HG02840 (cell line): ENCODE measurements around the gene AP1S1.

Experiments used
- ATAC-seq: cut with Tn5 transposase; IDR thresholded peaks from one replicate; pipeline ENCODE4 v1.9.1; 2021; ENCODE audit warnings: mild to moderate bottlenecking, moderate library complexity, moderate number of reproducible peaks; ENCODE audit not compliant: unreplicated experiment, low FRiP score

The AP1S1 gene

DNA sequence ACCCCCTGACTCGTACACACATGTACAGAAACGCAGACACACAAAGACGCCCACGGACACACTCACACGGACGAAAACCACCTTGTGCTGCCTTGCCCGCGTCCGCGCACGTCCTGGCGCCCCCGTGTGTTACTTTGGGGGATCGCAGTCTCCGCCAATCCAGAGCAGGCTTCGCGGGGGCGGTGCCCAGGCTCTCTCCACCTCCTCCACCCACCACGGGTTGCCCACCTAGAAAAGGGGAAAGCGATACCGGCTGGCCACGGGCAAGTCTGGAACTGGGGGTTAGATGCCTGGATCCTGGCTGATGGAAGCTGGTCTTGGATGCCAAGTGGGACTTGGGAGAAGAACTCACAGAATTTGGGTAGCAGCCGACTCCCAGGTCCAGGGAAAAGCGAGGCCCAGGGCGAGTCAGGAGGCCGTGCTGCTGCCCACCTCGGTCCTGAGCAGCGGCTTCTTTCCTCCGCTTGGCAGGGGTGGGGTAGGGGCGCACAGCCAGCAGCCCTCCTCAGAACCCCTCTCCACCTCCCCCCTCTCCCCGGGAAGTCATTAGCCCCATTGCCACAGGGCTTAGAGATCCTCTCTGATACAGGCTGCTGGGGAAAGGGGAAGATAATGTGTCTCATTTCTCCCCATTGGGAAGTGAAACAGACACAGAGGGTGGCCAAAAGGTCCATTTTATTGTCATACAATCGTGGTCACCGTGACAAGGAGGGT is 15.7 kb downstream of the AP1S1 start:
- no peak for ATAC-seq

DNA sequence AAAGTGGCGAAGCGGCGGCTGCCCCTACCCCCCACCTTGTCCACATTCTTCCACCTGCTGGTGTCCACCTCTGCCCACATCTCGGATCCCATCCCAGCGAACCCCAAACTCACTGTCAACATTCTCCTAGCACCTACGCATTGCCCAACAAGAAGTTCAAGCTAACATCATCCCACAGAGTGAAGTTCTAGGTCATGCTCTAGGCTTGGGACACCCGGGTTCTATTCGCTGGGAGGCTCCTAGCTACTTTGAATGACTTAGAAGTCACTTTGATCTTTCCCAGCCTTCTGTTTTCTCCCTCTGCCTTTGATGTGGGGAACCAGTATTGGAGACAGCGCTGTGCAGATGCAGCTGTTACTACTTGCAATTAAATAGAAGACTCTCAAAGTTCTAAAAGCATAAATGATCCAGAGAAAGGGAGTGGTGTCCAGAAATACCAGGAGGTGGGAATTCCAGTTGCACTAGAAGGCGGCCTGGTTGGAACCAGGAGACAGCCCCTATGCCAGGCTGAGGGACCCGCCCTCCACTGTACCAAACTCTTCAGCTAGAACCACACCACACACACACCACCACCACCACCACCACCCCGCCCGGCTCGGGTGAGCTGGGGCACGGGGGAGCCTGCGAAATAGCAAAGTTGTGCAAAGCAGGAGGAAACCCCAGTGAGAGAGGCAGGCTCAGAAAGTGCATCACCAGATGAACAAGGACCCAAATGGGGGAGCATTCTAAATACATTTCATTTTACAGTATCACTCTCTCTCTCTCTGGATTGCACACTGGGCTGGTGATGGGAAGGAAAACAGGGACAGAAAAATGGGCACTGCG is 16.6 kb downstream of the AP1S1 start:
- ATAC-seq: no peak

DNA sequence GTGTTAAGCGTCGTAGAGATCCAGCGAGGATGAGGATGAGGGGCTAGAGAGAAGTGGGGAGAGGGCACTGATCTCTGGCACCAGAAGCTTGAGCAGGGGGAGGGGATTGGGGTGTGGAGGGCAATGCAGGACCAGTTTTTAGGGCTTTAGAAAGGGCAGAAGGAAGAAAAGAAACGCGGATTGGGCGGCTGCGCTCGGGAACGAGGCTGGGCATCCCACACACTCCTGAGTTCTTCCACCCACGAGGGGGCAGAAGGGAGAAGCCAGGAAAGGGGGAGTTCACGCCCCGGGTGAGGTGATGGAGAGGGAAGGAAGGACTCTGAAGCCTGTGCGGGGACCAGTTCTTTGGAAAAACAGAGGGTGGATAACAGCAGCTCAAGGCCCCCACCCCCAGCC is 17.2 kb downstream of the AP1S1 start:
- ATAC-seq: no peak

DNA sequence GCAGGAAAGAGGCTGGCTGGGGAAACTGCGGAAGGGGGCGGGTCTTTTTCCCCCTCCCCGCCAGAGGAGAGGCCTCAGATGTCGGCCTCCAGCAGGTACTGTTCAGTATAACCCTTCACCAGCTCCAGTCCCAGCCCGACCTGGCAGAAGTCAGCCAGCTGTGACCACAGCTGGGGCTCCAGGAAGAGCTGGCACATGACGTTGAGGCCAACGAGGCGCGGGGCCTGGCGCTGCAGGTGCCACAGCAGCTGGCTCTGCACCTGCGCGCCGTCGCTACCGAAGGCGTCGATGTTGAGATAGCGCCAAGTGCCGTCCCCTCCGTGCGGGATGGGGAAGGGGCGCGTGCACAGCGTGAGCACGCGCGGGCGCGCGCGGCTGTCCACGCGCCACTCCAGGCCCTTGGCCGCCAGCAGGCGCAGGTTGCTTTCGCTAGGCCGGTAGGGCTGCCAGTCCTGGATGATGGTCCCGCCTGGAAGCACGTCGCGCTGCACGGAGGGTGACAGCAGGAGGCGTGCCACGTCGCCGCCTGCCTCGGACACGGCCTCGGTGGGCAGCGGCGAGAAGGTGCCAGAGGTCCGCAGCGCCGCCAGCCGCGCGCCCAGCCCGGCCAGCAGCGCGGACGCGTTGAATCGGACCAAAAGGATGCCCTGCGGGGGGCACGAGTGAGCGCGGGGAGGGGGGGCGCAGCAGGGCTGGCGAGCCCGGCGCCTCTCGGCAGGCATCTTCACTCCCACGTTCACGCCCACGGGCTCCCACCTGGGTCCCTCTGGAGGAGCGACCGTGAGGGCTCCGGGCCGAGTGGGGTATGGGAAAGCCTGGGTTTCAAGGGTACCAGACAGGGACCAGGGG is 18.0 kb downstream of the AP1S1 start:
- ATAC-seq: no peak

DNA sequence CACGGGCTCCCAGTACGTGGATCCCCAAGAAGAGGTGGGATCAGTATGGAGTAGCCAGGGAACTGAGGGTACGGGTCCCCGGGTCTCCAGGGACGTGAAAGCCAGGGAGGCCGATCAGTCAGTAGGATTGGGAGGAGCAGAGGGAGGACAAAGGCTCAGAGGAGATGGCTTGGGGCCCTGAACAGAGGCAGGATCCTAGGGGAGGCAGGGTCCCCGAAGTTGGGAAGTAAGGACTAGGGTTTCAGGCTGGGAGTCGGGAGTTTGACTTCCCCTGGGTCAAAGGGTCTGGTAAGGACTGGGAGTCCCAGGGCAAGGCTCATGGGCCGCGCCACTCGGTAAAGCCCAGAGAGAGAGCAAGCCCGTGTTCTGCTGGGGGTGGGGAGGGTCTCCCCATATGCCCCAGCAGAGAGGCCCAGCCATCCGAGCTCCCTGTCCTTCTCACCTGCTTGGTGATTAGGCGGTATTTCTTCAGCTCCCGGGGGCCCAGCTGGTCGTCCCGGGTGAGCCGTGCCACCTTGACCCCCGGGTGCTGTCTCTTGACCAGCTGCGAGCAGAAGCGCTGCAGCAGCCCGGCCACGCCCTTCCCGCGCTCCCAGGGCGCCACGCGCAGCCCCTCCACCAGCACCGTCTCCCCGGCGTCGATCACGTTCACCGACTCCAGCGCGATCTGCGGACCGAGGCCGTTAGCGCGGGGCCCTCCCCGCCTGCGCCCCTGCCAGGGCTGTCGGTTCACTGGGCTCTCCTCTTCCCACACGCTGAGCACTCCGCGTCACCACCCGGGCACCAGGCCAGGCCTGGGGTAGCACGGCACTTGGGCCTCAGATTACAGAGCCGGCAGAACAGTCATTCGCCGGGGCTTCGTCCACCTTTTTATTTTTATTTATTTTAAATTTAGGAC is 18.8 kb downstream of the AP1S1 start:
- ATAC-seq: no peak

DNA sequence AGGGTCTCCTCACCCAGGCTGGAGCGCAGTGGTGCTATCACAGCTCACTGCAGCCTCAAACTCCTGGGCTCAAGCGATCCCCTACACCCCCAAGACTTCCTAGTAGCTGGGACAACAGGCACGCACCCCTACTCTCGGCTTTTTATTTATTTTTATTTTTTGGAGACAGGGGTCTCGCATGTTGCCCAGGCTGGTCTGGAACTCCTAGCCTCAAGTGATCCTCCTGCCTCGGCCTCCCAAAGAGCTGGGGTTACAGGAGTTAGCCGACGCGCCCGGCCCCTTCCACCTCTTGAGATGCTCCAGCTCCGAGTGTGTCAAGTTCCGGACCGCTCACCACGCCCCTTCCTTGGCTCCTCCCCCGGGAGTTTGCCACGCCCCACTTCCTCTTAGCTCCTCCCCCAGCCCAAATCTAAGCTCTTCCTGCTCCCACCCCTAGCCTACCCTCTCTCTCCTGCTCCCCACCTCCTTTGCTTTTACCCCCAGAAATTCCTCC is 19.5 kb downstream of the AP1S1 start:
- no peak for ATAC-seq

DNA sequence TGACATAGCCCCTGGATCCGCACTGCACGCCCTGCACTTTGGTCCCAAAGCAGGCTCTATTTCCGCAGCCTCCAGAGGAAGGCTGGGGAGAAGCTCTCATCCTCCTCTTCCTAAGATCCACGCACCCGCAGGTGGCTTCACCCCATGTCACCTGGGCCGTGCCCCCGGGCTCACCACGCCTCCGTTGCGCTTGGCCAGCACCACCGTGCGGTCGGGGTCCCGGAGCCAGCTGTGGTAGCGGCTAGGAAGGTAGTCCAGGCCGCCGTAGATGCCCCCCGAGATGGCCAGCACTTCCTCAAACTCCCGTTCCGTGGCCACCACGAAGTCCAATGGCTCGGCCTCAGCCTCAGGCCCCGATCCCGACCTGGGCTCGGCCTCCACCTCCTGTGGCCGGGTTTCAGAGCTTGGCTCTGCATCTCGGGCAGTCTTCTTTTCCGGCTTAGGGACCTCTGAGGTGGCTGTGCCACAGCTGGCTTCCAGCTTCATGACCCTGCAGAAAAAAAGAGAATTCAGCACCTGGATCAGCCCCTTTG is 20.1 kb downstream of the AP1S1 start:
- ATAC-seq: no peak

DNA sequence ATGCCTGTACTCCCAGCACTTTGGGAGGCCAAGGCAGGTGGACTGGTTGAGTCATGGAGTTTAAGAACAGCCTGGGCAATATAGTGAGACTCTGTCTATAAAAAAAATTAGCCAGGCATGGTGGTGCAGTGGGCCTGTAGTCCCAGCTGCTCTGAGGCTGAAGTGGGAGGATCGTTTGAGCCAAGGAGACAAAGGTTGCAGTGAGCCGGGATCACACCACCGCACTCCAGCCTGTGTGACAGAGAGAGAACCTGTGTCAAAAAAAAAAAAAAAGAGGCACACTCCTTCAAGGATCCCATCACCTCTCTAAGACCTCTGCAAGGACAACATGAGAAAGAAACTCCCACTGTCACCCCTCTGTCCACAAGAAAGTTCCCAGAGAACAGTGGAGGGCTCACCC is 21.4 kb downstream of the AP1S1 start:
- no peak for ATAC-seq

DNA sequence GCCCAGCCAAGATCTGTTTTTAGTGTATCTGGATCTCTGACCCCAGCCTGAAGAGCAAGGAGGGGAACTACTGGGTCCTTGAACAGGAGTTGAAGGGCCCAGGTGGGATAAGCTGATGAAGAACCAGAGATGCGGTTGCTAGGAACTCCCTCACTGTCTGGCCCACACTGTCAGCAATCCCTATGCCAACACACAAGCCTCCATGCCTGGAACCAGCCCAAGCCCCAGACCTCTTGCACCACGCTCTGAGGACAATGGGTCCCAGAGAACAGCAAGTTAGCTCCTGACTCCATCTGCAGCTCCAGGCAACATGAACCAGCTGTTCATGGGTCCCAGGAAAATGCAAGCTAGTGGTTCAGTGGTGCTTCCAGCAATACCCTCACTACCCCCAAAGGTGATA is 23.4 kb downstream of the AP1S1 start:
- no peak for ATAC-seq

DNA sequence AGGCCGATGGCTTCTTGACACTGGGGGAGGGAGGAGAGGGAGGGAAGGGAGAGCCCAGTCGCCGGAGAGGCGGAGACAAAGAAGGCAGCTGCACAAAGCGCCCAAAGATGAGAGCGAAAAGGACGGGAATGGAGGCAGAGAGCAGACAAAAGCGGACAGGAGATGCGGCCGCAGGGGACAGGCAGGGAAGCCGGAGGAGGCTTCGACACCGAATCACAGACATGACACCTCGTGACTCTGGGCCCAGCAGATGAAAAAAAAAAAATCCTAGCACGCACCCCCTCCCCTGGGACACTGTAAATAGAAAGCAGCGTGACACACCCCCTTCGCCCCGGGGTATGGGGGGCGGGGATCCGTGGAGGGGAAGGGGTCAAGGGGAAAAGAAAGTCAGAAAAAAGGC is 24.8 kb downstream of the AP1S1 start:
- no peak for ATAC-seq

DNA sequence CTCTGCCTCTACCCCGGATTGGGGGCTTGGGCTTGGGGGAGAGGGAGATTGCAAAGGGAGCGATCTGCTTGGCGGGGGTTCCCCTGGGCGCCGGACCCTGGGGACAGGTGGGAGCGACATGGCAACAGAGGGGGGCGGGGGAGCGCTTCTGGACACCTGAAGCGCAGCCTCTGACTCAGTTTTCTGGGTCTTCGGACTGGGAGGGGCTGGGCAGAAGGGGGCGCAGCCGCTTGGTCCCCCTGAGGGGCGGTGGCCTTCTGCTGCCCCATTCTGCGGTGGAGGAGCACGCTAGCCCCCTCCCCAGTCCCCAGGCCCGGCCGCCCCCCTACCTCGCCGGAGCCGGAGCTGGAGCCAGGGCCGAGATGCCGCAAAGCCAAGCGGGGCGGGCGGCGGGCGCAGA is 25.4 kb downstream of the AP1S1 start:
- no peak for ATAC-seq

DNA sequence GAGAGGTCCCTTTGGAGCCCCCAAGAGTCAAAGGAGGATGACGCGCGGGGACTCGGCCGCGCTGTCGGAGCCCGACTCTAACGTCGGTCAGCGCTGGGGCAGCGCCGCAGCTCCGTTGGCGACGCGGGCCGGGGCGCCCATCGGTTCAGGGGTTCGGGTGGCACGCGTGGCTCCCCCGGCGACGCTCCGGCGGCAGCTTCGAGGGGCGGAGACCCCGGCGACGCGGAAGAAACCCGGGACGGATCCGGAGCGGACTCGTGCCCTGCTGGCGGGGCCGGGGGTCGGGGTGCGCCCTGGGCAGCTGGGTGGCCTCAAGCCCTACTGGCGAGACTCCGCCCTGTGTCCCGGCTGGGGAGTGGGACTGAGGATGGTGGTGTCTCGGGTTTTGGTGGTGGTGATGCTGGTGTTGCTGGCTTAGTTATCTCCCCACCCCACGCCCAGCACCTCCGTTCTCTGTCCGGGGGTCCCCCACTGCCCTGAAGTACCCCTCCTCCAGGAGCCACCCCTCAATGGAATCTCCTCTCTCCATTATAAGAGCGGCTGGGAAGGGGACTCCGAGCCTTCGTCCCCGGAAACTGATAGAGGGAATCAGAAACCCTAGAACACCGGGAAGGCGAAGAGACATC is 26.0 kb downstream of the AP1S1 start, which contains the start of gene NAT16:
TSS of gene NAT16 (minus strand) at position 164 of the 626 bp plus-strand sequence. CDS start 5,486 bp downstream, outside the sequence.
- no peak for ATAC-seq

DNA sequence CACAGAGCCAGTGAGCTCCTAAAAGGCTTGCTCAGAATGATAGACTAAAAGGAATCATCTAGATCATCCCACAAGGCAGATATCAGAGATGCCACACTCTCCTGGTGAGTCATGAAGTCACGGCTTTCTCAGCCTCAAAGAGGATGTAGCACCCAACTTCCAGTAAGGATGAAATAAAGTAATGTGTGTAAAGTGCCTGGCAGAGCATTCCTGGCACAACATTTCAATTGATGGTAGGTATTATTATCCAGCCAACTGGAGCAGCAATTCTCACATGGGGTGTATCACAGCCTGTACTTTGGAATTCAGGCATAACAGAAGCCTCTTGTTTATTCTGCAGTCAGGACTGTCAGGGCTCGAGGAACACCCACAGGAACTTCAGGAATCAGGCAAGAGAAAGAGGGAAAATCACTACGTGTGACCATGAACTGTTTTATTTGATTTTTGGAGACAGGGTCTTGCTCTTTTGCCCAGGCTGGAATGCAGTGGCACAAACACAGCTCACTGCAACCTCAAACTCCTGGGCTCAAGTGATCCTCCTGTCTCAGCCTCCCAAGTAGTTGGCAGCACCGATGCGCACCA is 31.1 kb downstream of the AP1S1 start:
- ATAC-seq: no peak

DNA sequence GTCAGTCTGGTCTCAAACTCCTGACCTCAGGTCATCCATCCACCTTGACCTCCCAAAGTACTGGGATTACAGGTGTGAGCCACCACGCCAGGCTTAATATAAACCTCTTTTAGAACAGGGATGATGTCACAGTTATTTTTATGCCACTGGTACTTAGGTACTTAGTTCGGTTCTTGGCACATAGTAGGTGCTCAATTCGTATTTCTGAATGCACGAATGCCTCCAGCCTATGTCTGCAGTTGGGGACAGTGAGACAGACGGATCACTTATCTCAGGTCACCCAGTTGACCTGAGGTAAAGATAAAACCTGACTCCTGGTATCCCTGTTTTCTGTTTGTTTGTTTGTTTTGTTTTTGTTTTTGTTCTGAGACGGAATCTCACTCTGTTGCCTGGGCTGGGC is 31.9 kb downstream of the AP1S1 start:
- no peak for ATAC-seq

DNA sequence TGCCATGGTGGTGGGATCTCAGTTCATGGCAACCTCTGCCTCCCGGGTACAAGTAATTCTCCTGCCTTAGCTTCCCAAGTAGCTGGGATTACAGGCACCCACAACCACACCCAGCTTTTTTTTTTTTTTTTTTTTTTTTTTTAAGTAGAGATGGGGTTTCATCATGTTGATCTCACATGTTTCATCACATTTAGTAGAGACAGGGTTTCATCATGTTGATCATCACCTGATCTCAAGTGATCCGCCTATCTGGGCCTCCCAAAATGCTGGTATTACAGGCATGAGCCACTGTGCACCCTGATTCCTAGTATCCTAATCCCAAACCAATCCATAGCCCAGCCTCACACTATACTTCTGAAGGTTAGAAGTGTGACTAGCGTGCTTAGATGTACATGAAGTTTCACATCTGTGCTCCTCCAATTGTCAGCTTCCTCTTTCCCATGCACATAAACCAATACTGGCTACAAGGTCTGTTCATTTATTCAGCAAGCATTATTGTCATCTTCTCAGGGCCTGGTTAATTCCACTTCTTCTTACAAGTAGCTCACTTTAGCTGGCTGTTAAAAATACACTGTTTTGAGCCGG is 32.7 kb downstream of the AP1S1 start:
- ATAC-seq: no peak

DNA sequence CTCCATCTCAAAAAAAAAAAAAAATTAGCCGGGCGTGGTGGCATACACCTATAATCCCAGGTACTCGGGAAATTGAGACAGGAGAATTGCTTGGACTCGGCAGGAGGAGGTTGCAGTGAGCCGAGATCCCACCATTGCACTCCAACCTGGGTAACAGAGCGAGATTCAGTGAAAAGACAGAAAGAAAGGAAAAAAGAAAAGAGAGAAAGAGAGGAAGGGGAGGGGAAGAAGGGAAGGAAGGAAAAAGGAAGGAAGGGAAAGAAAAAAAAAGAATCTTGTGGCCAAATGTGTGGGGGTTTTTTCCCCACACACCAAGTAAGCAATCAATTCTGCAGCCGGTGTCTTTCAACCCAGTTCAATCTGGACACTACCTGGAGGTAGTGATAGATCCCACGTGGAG is 34.8 kb downstream of the AP1S1 start:
- ATAC-seq: no peak

DNA sequence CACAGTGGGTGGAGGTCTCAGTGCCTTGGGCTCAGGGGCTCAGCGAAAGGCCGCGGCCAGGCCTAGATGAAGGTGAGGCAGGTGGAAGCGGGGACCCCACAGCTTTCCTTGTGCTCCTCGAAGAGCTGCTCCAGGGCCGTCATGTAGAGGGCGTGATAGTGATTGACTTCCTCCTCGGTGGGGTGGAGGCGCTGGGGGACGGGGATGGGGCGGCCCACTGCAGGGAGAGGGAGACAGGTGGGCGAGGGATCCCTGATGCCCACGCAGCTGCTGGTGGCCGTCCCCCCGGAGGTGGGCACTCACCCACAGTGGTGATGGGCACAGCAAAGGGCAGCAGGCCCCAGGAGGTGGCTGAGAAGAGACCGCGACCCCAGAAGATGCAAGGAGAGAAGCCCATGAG is 41.6 kb downstream of the AP1S1 start:
- no peak for ATAC-seq

DNA sequence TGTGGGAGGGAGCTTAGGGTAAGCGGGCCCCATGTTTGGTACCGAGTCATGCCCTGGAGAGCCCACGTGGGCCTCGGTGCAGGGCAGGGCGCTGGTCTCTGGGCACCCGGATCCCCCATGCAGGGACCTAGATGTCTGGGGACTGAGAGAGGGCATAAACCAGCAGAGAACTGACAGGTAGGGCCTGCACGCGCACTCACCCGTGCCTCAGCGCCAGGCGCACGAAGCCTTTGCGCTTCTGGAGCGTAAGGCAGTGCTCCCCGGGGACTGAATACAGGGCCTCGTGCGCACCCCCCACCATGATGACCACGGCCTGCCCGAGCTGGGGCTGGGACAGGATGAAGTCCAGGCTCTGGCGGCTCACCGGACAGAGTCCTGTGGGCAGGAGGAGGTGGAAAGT is 43.7 kb downstream of the AP1S1 start:
- no peak for ATAC-seq
